HTERT RPE-1 (cell line): ENCODE results near the gene TMED9.
"Not testable (repeated sequence)": the region's sequence is repeated elsewhere in the genome, so short reads cannot be mapped to it uniquely, and the experiment has no call there.

Source experiments
- in situ Hi-C: fragments of 300-500 bp; cut with MboI; formaldehyde crosslinking; loops from 4 replicates; pipeline ENCODE4 v1.14.3; 2020; ENCODE audit warnings: low sequenced_read_pairs

The TMED9 gene

DNA sequence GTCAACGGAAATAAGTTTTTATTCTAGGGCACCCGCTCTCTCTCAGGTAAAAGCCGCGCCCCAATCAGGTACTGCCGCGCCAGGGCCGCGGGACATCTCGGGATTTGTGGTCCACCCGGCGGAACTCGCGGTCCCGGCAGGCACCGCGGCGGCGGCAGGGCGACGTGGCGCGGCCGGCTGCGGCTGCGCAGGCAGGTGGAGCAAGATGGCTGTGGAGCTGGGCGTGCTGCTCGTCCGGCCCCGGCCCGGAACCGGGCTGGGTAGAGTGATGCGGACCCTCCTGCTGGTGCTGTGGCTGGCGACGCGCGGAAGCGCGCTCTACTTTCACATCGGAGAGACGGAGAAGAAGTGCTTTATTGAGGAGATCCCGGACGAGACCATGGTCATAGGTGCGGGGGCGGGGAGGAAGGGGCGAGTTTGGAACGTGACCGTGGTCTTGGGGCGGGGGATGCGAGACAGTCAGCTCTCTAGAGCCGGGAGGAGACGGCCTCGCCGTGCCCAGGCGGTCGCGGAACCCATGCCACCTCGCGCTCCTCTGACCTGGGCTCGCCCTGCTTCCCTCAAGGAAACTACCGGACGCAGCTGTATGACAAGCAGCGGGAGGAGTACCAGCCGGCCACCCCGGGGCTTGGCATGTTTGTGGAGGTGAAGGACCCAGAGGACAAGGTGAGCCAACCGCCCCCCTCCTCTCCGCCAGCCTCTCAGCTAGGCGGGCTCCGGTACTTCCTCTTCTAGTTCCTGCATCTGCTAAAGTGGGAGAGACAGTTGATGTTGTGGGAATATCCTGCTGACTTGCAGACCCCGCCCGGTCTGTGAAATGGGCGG lies at the start of gene TMED9:
TSS of gene TMED9 (plus strand) at position 194 of the 825 bp plus-strand sequence. CDS start at position 206, 12 bp downstream.
- in situ Hi-C loops = no loop called here

- in situ Hi-C loops = no loop called here
Observed at GRCh38 chr5:177542816-177543465, 49.1 kb upstream of the TMED9 start.

GRCh38 chr5:177545487-177546257 lies 46.3 kb upstream of the TMED9 start:
- in situ Hi-C loops = no loop called here

DNA sequence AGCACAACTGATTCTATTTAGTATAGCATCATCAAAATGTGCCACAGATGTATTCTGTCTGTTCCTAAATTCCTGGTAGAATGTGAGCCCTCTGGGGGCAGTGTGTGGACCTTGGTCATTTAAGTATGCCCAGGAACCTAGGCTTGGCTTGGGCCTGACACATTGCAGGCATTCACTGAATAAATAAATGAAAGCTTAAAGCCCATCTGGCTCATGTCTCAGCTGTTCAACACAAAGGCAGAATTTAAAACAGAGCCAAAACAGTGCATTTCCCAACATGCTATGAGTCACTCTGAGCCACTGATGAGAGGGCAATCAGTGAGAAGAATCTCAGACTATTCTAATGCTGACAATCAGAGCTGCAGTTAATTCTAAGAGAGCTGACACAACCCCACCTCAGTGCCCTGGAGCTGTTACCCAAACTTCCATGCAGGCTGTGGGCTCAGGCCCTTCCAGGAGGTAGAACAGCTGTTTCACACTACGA lies 45.7 kb upstream of the TMED9 start:
- in situ Hi-C loops = no loop called here

DNA sequence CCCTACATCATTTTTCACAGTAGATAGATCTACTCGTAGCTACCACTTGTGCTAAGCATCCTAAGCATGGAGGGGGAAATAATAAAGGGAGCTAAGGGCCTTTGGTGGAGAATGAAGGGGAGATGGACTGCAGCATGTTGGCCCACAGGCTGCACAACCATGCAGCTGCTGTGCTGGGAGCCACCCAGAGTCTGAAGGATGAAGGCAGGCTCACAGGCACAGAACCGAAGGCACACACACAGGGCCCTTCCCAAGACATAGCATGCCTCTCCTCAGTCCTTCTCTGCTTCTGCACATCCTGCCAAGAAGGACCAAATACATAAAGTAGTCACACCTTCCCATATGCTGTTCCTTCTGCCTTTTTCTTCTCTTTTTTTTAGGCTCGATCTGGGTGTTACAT lies 44.3 kb upstream of the TMED9 start:
- in situ Hi-C loops = no loop called here

GRCh38 chr5:177548495-177548894 lies 43.5 kb upstream of the TMED9 start:
- in situ Hi-C loops = no loop called here

DNA sequence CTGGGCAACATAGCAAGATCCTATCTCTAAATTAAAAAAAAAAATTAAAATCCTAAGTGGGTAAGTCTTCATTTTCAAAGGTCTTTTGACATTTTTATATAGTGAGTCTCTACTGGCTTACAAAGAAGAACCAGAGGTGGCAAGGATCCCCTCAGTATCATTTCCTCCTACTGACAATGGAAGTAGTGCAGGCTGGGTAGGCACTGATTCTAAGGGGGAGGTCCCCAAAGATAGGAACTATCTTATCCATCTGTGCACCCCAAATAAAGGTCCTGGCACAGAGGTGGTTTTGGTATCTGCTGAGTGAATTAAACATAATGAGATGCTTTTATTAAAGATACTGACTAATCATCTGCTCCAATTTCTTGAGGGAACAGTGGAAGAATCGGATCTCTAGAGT lies 41.9 kb upstream of the TMED9 start:
- in situ Hi-C loops = no loop called here

GRCh38 chr5:177552839-177553455 lies 39.1 kb upstream of the TMED9 start:
- in situ Hi-C loops = no loop called here

DNA sequence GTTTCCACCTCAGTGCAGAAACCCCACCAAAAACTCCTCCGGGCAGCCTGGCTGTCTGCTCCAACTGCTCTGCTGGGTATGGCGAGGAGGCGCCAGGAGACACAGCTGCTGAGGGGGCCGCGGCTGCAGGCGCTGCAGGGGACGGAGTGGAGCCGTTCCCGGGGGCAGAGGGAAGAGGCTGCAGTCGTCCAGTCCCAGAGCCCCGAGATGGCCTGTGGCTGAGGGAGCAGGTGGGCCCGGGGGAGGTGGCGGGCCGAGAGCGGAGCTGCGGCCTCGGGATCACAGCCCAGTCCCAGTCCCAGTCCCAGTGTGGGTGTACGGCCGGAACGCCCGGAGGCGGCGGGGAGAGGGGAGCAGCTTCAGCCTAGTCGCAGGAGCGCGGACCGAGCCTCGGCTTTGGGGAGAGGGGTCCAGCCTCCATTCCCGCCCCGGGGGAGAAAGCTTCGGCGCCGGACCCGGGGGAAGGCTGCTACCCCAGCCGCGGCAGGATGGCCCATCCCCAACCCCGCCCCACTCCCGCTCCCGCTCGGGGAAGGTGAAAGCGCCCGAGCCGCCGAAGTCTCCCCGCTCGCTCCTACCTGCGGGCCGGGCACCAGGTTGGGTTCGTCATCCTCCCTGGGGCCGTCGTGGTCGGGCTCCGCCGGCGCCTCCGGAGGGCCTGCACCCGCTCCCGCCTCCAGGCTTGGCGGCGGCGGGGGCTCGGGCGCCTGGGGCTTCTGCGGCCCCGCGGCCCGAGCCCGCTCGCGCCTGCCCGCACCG lies 38.2 kb upstream of the TMED9 start:
- in situ Hi-C loops = no loop called here

GRCh38 chr5:177554474-177555111 lies 37.4 kb upstream of the TMED9 start, which contains the start of gene FAM193B:
TSS of gene FAM193B (minus strand) at chr5:177554563. CDS start at chr5:177554458, 105 bp downstream.
- in situ Hi-C loops = no loop called here

DNA sequence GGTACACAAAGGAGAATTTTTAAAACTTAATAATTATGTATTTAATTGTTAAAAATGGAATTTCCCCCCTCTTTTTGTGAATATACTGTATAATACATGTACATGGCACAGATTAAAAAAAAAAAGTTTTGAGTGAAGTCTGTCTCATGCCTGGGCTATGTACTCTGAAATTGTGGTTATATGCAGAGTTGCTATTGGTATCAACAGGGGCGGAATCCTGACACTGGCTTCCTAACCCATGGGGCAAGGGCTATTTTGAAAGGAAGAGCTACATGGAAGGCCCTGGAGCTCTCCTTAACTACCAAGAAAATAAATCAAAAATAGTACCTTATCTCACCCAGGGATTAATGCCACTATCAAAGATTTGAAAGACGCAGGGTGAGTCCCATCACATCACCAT lies 36.8 kb upstream of the TMED9 start:
- in situ Hi-C loops = no loop called here

DNA sequence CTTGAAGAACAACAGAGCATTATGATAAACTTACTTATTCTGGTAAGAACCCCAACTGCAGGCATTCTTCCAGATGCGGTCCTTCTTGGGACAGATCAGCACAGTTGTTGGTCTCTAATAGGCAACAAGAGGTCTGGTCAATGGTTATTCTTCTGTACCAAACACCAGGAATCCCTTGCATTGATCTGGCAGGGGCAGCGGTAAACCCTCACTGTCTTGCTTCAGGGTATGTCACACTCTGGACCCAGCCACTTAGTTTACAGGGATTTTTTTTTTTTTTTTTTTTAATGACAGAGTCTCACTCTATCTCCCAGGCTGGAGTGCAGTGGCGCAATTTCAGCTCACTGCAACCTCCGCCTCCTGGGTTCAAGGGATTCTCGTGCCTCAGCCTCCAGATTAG lies 36.3 kb upstream of the TMED9 start:
- in situ Hi-C loops = no loop called here

GRCh38 chr5:177557041-177557647 lies 34.9 kb upstream of the TMED9 start:
- in situ Hi-C loops = no loop called here

DNA sequence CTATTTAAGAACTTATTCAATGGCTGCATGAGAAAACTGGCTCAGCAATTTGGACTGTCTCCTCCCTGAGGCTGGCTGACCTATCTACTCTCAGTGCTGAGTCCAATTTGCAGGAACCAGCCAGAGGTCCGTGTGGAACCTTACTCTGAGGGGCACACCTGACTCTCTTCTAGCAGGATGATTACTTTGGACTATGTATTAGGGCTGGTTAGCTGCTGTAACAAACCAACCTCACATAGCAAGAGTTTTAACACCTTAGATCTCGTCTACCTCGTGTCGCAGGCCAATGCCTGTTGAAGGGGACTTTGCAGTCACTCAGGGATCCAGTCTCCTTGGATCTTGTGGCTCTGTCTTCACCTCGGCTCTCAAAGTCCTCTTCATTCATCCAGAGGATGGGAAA lies 34.2 kb upstream of the TMED9 start:
- in situ Hi-C loops = no loop called here

DNA sequence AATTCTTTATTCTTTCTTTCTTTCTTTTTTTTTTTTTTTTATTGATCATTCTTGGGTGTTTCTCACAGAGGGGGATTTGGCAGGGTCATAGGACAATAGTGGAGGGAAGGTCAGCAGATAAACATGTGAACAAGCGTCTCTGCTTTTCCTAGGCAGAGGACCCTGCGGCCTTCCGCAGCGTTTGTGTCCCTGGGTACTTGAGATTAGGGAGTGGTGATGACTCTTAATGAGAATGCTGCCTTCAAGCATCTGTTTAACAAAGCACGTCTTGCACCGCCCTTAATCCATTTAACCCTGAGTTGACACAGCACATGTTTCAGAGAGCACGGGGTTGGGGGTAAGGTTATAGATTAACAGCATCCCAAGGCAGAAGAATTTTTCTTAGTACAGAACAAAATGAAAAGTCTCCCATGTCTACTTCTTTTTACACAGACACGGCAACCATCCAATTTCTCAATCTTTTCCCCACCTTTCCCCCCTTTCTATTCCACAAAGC lies 32.5 kb upstream of the TMED9 start:
- in situ Hi-C loops = not testable (repeated sequence)

GRCh38 chr5:177565046-177565445 lies 27.0 kb upstream of the TMED9 start:
- in situ Hi-C loops = no loop called here

GRCh38 chr5:177568326-177568725 lies 23.7 kb upstream of the TMED9 start:
- in situ Hi-C loops = no loop called here

GRCh38 chr5:177569894-177570293 lies 22.1 kb upstream of the TMED9 start:
- in situ Hi-C loops = no loop called here

DNA sequence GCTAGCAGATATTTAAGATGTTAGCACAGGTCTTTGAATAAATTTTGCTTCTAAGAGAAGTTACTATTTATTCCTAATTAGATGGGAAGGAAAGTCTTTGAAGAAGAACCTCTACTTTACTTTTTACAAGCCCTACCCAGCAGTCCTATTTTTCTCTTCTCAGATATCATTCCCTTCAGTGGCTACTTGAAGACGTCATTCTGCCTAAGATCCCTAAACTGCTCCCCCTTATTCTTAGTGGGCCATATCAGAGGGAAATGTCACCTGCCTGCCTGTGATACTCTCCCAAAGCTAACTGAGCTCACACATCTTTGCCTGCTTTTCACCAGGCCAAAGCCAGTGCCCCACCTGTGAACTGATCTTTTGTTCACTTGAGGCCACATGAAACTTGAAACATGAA lies 16.5 kb upstream of the TMED9 start:
- in situ Hi-C loops = no loop called here
